Measurements from ENCODE around the gene ADAMTSL1. TPM values are rescaled to one million over a fixed set of nuclear protein-coding genes. Genes with fewer than 3 reads are reported as not detected.

ADAMTSL1 gene
- total RNA-seq, 1 experiment from 2014 or later = 0.94 TPM

DNA sequence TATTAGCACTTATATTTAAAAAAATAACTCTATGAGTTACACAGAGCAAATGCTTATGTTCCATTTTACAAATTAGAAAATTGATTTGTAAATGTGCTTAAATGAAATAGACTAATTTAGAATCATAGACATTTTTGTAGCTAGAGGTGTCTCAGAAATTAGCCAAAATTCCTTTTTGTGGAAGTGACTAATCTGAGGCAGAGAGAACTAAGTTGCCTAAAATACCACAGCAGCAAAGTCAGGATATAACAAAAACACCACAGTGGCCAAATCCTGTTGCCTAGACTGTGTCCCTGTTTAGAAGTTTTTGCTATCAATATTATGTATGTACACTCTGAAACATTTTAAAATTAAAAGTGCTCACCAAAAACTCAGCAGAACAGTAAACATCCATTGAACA is 18.7 kb downstream of the ADAMTSL1 start:
- ChIA-PET CTCF (interaction anchor here (0.6 kb wide), 1 partner anchor 238 kb away, joined by 3 read pairs; no protein-coding TSS in a partner anchor), POLR2A (no interaction called here)
- ATAC-seq = no peak
- Mint-ChIP-seq H3K4me3 (no peak overlapping the region), H3K27me3 (ENCODE audit: low read depth) (no peaks in the 10 kb centered on the region), H3K9me3 (no peaks in the 10 kb centered on the region), H3K27ac (no peak overlapping the region), H3K4me1 (0 out of 2 replicates have a peak, but pooled peaks cover 5% of the 10 kb centered on the region), H3K36me3 (no peaks in the 10 kb centered on the region)
- TF ChIP-seq, protein P1, sequence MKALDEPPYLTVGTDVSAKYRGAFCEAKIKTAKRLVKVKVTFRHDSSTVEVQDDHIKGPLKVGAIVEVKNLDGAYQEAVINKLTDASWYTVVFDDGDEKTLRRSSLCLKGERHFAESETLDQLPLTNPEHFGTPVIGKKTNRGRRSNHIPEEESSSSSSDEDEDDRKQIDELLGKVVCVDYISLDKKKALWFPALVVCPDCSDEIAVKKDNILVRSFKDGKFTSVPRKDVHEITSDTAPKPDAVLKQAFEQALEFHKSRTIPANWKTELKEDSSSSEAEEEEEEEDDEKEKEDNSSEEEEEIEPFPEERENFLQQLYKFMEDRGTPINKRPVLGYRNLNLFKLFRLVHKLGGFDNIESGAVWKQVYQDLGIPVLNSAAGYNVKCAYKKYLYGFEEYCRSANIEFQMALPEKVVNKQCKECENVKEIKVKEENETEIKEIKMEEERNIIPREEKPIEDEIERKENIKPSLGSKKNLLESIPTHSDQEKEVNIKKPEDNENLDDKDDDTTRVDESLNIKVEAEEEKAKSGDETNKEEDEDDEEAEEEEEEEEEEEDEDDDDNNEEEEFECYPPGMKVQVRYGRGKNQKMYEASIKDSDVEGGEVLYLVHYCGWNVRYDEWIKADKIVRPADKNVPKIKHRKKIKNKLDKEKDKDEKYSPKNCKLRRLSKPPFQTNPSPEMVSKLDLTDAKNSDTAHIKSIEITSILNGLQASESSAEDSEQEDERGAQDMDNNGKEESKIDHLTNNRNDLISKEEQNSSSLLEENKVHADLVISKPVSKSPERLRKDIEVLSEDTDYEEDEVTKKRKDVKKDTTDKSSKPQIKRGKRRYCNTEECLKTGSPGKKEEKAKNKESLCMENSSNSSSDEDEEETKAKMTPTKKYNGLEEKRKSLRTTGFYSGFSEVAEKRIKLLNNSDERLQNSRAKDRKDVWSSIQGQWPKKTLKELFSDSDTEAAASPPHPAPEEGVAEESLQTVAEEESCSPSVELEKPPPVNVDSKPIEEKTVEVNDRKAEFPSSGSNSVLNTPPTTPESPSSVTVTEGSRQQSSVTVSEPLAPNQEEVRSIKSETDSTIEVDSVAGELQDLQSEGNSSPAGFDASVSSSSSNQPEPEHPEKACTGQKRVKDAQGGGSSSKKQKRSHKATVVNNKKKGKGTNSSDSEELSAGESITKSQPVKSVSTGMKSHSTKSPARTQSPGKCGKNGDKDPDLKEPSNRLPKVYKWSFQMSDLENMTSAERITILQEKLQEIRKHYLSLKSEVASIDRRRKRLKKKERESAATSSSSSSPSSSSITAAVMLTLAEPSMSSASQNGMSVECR (CRISPR knock-in tag; IDR thresholded peaks at IDR 0.05; ENCODE audit: borderline replicate concordance) = no peak
- TF ChIP-seq OVOL2 (CRISPR knock-in tag; IDR thresholded peaks at IDR 0.05; ENCODE audit: borderline replicate concordance) (no peak), NFE2L1 (CRISPR knock-in tag; IDR thresholded peaks at IDR 0.05) (no peak), ZNF263 (CRISPR knock-in tag; IDR thresholded peaks at IDR 0.05; ENCODE audit: low read depth) (no peak), TCF7 (CRISPR knock-in tag; IDR thresholded peaks at IDR 0.05; ENCODE audit: low read depth) (no peak), CREM (CRISPR knock-in tag; IDR thresholded peaks at IDR 0.05) (no peak), ATF1 (CRISPR knock-in tag; IDR thresholded peaks at IDR 0.05) (no peak), ETV6 (CRISPR knock-in tag; IDR thresholded peaks at IDR 0.05) (no peak), ZNF423 (CRISPR knock-in tag; IDR thresholded peaks at IDR 0.05) (no peak), RORB (CRISPR knock-in tag; IDR thresholded peaks at IDR 0.05) (no peak)
- TF ChIP-seq, protein P2, sequence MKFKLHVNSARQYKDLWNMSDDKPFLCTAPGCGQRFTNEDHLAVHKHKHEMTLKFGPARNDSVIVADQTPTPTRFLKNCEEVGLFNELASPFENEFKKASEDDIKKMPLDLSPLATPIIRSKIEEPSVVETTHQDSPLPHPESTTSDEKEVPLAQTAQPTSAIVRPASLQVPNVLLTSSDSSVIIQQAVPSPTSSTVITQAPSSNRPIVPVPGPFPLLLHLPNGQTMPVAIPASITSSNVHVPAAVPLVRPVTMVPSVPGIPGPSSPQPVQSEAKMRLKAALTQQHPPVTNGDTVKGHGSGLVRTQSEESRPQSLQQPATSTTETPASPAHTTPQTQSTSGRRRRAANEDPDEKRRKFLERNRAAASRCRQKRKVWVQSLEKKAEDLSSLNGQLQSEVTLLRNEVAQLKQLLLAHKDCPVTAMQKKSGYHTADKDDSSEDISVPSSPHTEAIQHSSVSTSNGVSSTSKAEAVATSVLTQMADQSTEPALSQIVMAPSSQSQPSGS (CRISPR knock-in tag; IDR thresholded peaks at IDR 0.05; ENCODE audit: borderline replicate concordance, low read depth) = no peak
- TF ChIP-seq, protein P3, sequence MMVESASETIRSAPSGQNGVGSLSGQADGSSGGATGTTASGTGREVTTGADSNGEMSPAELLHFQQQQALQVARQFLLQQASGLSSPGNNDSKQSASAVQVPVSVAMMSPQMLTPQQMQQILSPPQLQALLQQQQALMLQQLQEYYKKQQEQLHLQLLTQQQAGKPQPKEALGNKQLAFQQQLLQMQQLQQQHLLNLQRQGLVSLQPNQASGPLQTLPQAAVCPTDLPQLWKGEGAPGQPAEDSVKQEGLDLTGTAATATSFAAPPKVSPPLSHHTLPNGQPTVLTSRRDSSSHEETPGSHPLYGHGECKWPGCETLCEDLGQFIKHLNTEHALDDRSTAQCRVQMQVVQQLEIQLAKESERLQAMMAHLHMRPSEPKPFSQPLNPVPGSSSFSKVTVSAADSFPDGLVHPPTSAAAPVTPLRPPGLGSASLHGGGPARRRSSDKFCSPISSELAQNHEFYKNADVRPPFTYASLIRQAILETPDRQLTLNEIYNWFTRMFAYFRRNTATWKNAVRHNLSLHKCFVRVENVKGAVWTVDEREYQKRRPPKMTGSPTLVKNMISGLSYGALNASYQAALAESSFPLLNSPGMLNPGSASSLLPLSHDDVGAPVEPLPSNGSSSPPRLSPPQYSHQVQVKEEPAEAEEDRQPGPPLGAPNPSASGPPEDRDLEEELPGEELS (CRISPR knock-in tag; IDR thresholded peaks at IDR 0.05) = no peak
- no peak for DNase-seq (ENCODE audit: low spot score)

DNA sequence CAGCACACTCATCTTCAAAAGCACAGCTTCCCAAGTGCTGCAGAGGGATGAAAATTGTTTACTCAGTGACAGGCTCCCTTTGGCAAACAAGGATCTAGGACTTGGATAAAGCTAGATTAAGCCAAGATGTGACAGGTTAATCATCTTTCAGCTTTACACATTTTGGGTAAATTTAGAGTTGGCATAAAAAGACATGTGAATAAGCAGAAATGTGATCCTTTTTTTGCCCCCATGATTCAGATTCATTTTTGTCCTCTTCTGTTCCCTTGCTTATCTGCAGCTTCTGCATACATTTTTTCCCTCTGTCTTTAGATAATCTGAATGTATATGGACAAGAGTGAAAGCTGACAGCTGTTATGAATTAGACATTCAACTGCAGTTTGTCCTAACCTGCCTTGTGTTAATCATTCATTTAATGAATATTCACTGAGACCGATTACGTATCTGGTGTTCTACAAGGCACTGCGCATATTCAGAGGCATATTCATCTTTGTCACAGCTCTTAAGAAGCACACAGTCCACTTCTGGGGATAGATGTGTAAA is 19.6 kb downstream of the ADAMTSL1 start:
- H3K36me3 Mint-ChIP-seq = no peaks in the 10 kb centered on the region
- ATAC-seq = no peak
- H3K27ac Mint-ChIP-seq = peak overlapping the region; percentile 11; the same call in 1 of the 2 replicates

More for the DNA sequence above, 19.6 kb downstream of the ADAMTSL1 start:
- no peak for TF ChIP-seq ETV6 (CRISPR knock-in tag; IDR thresholded peaks at IDR 0.05)
- TF ChIP-seq, protein P4, sequence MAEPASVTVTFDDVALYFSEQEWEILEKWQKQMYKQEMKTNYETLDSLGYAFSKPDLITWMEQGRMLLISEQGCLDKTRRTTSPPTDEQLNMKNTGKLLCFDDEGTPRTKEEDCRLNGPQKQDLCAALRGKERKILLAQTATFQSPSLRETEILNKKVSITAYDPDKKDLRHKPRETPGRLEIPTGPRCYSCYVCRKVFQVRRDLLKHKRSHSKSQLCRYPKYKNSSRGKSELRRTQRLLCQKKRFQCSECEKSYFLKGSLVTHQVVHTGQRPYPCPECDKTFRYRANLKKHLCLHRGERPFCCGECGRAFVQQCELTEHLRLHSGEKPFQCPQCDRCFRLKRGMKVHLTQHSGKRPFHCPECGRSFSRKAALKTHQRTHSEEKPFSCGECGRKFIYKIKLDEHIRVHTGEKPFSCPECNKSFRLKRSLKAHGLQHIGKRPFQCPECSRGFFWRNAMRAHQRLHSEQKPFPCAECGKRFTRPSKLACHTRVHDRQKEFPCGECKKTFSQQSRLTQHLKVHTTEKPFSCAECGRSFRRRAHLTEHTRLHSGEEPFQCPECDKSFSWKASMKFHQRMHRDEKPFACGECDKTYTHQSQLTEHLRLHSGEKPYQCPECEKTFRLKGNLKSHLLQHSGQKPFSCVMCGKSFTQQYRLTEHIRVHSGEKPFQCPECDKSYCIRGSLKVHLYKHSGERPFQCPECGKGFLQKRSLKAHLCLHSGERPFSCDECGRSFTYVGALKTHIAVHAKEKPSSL (CRISPR knock-in tag; conservative IDR thresholded peaks at IDR 0.05) = no peak
- Mint-ChIP-seq H3K4me3 (no peak overlapping the region), H3K27me3 (ENCODE audit: low read depth) (no peaks in the 10 kb centered on the region), H3K9me3 (no peaks in the 10 kb centered on the region), H3K4me1 (0 out of 2 replicates have a peak, but pooled peaks cover 4% of the 10 kb centered on the region)
- ChIA-PET POLR2A (no interaction called here), CTCF (no interaction called here)
- DNase-seq (ENCODE audit: low spot score) = no peak
